Aorta (tissue), 5 donors: ENCODE results near the gene TOMM40L. TPM values are rescaled to one million over a fixed set of nuclear protein-coding genes. Genes with fewer than 3 reads are reported as not detected.

ENCODE experiments used
- ATAC-seq: fragments of 200-7000 bp; cut with Tn5 transposase; one replicate; pipeline ENCODE4 v1.9.1; 2022; ENCODE audit warnings: moderate library complexity; ENCODE audit not compliant: low FRiP score
- DNase-seq, 2 donors: peaks; one replicate each; pipeline ENCODE4 v3.0.0-alpha.2; 2020
- H3K27ac ChIP-seq, 2 donors: one replicate each; pipeline ENCODE4 v1.5.1; 2013; ENCODE audit warnings: low read length in 2 of 2, mild to moderate bottlenecking in 2 of 2, moderate library complexity in 2 of 2, control low read depth in 1 of 2, inconsistent platforms in 1 of 2, low read depth in 1 of 2
- H3K27me3 ChIP-seq, 2 donors: one replicate each; pipeline ENCODE4 v1.6.1; 2013; ENCODE audit warnings: control low read depth in 1 of 2, low read length in 1 of 2, mild to moderate bottlenecking in 1 of 2, moderate library complexity in 1 of 2; ENCODE audit not compliant: insufficient read depth in 2 of 2, control insufficient read depth in 1 of 2
- H3K36me3 ChIP-seq, 2 donors: one replicate each; pipeline ENCODE4 v1.6.1; 2013; ENCODE audit warnings: control low read depth in 1 of 2, low read length in 1 of 2, mild to moderate bottlenecking in 1 of 2; ENCODE audit not compliant: insufficient read depth in 2 of 2, control insufficient read depth in 1 of 2
- H3K4me1 ChIP-seq, 2 donors: one replicate each; pipeline ENCODE4 v1.6.1; 2013; ENCODE audit warnings: low read length in 2 of 2, control low read depth in 1 of 2, mild to moderate bottlenecking in 1 of 2, moderate library complexity in 1 of 2; ENCODE audit not compliant: insufficient read depth in 2 of 2, control insufficient read depth in 1 of 2
- H3K4me3 ChIP-seq, 2 donors: one replicate each; pipeline ENCODE4 v1.5.1; 2013; ENCODE audit warnings: low read length in 2 of 2, control low read depth in 1 of 2, mild to moderate bottlenecking in 1 of 2
- H3K9me3 ChIP-seq: one replicate; pipeline ENCODE4 v1.6.1; 2013; ENCODE audit warnings: mild to moderate bottlenecking, low read length; ENCODE audit not compliant: control insufficient read depth
- whole genome bisulfite sequencing, 2 donors: extraction: QIAGEN DNeasy Blood & Tissue Kit; methylation state at CpG; one replicate each; pipeline ENCODE4 v1.1.7; 2013; 5-methylcytosine and 5-hydroxymethylcytosine counted together
- intact Hi-C, 2 donors: fragments of 100-400 bp; cut with DNase I; formaldehyde crosslinking; loops; one replicate each; pipeline versions ENCODE4 v1.14.2 to v1.15.0; 2022
- polyA plus RNA-seq, 2 donors: library from polyadenylated mRNA; stranded (reverse); fragments of 200-250 nt; gene quantifications; one replicate each; pipeline ENCODE4 v1.2.3, GENCODE V29; 2013
- total RNA-seq, 2 donors: library from RNA; stranded (reverse); fragmentation: NEBNext Ultra II Directional; extraction: Animal tissue kit (Norgen Biotek cat#: 25700); gene quantifications; one replicate each; pipeline ENCODE4 v1.2.1, GENCODE V29; 2021
- donor health status: healthy with polysubstance abuse.
- donor health status: Bipolar disorder and iron deficiency.
- donor health status: DM: no; HTN: no; CAD: no.
- donor health status: DM: no; HTN: no; CAD: no.
- donor health status: DM: yes; HTN: yes; CAD: no.

Gene TOMM40L
- total and polyA plus RNA-seq, 4 donors, result 10.0 to 12.9 (median 10.9) TPM

- intact Hi-C loops, result no loop called here
- H3K36me3 ChIP-seq, result no peaks in the 10 kb centered on the region
- DNase-seq, result peak in 1 of 2 donors; percentile 58
- no peaks in the 10 kb centered on the region for H3K27me3 ChIP-seq
- H3K4me3 ChIP-seq, result no peak overlapping the region
- no peak for ATAC-seq
- no peaks in the 10 kb centered on the region for H3K4me1 ChIP-seq
- no peak overlapping the region for H3K27ac ChIP-seq
- WGBS, 2 donors, result 84 to 85% methylated on average over 4 of the region's 4 CpGs
- H3K9me3 ChIP-seq, result no peaks in the 10 kb centered on the region
These were observed 30.7 kb upstream of the TOMM40L start for GRCh38 chr1:161195171-161195570.

- DNase-seq, result peak in 1 of 2 donors; percentile 44
- ATAC-seq, result no peak
- Histone ChIP-seq H3K36me3 (no peaks in the 10 kb centered on the region), H3K27me3 (no peaks in the 10 kb centered on the region), H3K9me3 (no peaks in the 10 kb centered on the region), H3K4me3 (no peak overlapping the region), H3K4me1 (no peaks in the 10 kb centered on the region), H3K27ac (no peak overlapping the region)
- WGBS, 2 donors, result 94 to 96% methylated on average over 7 of the region's 7 CpGs
- intact Hi-C loops, result no loop called here
These were observed 29.7 kb upstream of the TOMM40L start for GRCh38 chr1:161196111-161196510.

GRCh38 chr1:161196521-161197451, 29.1 kb upstream of the TOMM40L start:
- intact Hi-C loops, result no loop called here
- Histone ChIP-seq H3K27ac (no peak overlapping the region), H3K36me3 (no peaks in the 10 kb centered on the region), H3K27me3 (no peaks in the 10 kb centered on the region), H3K4me1 (no peaks in the 10 kb centered on the region), H3K9me3 (no peaks in the 10 kb centered on the region), H3K4me3 (no peak overlapping the region)
- WGBS, 2 donors, result 74 to 78% methylated on average over 27 of the region's 27 CpGs
- DNase-seq, result peak; percentile 72 to 77
- ATAC-seq, result peak; percentile 23

GRCh38 chr1:161197560-161198193, 28.2 kb upstream of the TOMM40L start:
- H3K9me3 ChIP-seq, result no peaks in the 10 kb centered on the region
- H3K36me3 ChIP-seq, result no peaks in the 10 kb centered on the region
- DNase-seq (peak; percentile 25 to 51), ATAC-seq (no peak)
- no peaks in the 10 kb centered on the region for H3K27me3 ChIP-seq
- no peak overlapping the region for H3K27ac ChIP-seq
- H3K4me1 ChIP-seq, result no peaks in the 10 kb centered on the region
- no peak overlapping the region for H3K4me3 ChIP-seq
- intact Hi-C loops, result no loop called here
- 83 to 85% methylated on average over 11 of the region's 11 CpGs for WGBS, 2 donors

- H3K36me3 ChIP-seq, result no peaks in the 10 kb centered on the region
- no peak for ATAC-seq
- DNase-seq, result peak; percentile 55 to 81
- no peaks in the 10 kb centered on the region for H3K27me3 ChIP-seq
- 20 to 34% methylated on average over 20 of the region's 20 CpGs for WGBS, 2 donors
- intact Hi-C loops, result no loop called here
- H3K4me3 ChIP-seq, result no peak overlapping the region
- no peak overlapping the region for H3K27ac ChIP-seq
- H3K9me3 ChIP-seq, result no peaks in the 10 kb centered on the region
- H3K4me1 ChIP-seq, result peaks cover 0 to 2% of the 10 kb centered on the region in 2 donors
These were observed 27.5 kb upstream of the TOMM40L start for GRCh38 chr1:161198194-161198896.

- no peak for ATAC-seq
- DNase-seq, result peak; percentile 67 to 82
- intact Hi-C loops, result no loop called here
These were observed 26.9 kb upstream of the TOMM40L start, which contains the start of gene ADAMTS4 for GRCh38 chr1:161198897-161199431. Gene ADAMTS4 (minus strand): TSS chr1:161199054. CDS start chr1:161198627, 427 bp downstream.

GRCh38 chr1:161199506-161200139, 26.2 kb upstream of the TOMM40L start:
- intact Hi-C loops, result no loop called here
- no peak for ATAC-seq

More at GRCh38 chr1:161198897-161199431, 26.9 kb upstream of the TOMM40L start, which contains the start of gene ADAMTS4:
- Histone ChIP-seq H3K9me3 (no peaks in the 10 kb centered on the region), H3K4me3 (no peak within 1 kb of the TSS), H3K4me1 (peaks cover 0 to 4% of the 10 kb centered on the region in 2 donors), H3K36me3 (no peaks in the 10 kb centered on the region), H3K27me3 (no peaks in the 10 kb centered on the region), H3K27ac (no peak within 1 kb of the TSS)
- WGBS, 2 donors, result 68 to 78% methylated on average over 11 of the region's 11 CpGs

More at GRCh38 chr1:161199506-161200139, 26.2 kb upstream of the TOMM40L start:
- no peak overlapping the region for H3K27ac ChIP-seq
- no peaks in the 10 kb centered on the region for H3K27me3 ChIP-seq
- no peaks in the 10 kb centered on the region for H3K9me3 ChIP-seq
- H3K4me3 ChIP-seq, result no peak overlapping the region
- peaks cover 0 to 4% of the 10 kb centered on the region in 2 donors for H3K4me1 ChIP-seq
- WGBS, 2 donors, result 70 to 72% methylated on average over 5 of the region's 5 CpGs
- peak; percentile 24 to 76 for DNase-seq
- no peaks in the 10 kb centered on the region for H3K36me3 ChIP-seq
